Stimulated activated naive CD8-positive, alpha-beta T cell treated with anti-CD3 and anti-CD28 coated beads, Interleukin-15, Interleukin-2, amounts not matched to agents 100 ng/mL and 50 ng/mL, for 24 hours (primary cell): ENCODE measurements around the gene HIVEP1.

Source experiments
- H3K27ac Mint-ChIP-seq: one replicate; pipeline ENCODE4 v1.8.0; 2021; ENCODE audit warnings: mild to moderate bottlenecking, mixed read lengths
- H3K27me3 Mint-ChIP-seq: one replicate; pipeline ENCODE4 v1.8.0; 2021; ENCODE audit warnings: mixed read lengths
- H3K36me3 Mint-ChIP-seq: one replicate; pipeline ENCODE4 v1.8.0; 2021; ENCODE audit warnings: low read depth, mixed read lengths
- H3K4me1 Mint-ChIP-seq: one replicate; pipeline ENCODE4 v1.8.0; 2021; ENCODE audit warnings: low read depth, mixed read lengths
- H3K4me3 Mint-ChIP-seq: one replicate; pipeline ENCODE4 v1.8.0; 2021; ENCODE audit warnings: mild to moderate bottlenecking, mixed read lengths
- H3K9me3 Mint-ChIP-seq: one replicate; pipeline ENCODE4 v1.8.0; 2021; ENCODE audit warnings: mixed read lengths

Gene HIVEP1

GRCh38 chr6:12022953-12023388, 10.9 kb downstream of the HIVEP1 start:
- H3K9me3 Mint-ChIP-seq: peaks cover 8% of the 10 kb centered on the region
- peaks cover 75% of the 10 kb centered on the region for H3K36me3 Mint-ChIP-seq
- no peak overlapping the region for H3K4me3 Mint-ChIP-seq
- no peaks in the 10 kb centered on the region for H3K27me3 Mint-ChIP-seq
- H3K27ac Mint-ChIP-seq: no peak overlapping the region
- peaks cover 61% of the 10 kb centered on the region for H3K4me1 Mint-ChIP-seq

- Mint-ChIP-seq H3K9me3 (peaks cover 9% of the 10 kb centered on the region), H3K4me1 (peaks cover 55% of the 10 kb centered on the region), H3K27me3 (no peaks in the 10 kb centered on the region), H3K27ac (no peak overlapping the region), H3K36me3 (peaks cover 78% of the 10 kb centered on the region), H3K4me3 (no peak overlapping the region)
Observed at GRCh38 chr6:12024216-12024615, 12.1 kb downstream of the HIVEP1 start.

- peaks cover 80% of the 10 kb centered on the region for H3K36me3 Mint-ChIP-seq
- H3K27ac Mint-ChIP-seq: no peak overlapping the region
- H3K4me1 Mint-ChIP-seq: peaks cover 49% of the 10 kb centered on the region
- H3K4me3 Mint-ChIP-seq: no peak overlapping the region
- peaks cover 12% of the 10 kb centered on the region for H3K9me3 Mint-ChIP-seq
- no peaks in the 10 kb centered on the region for H3K27me3 Mint-ChIP-seq
Observed at GRCh38 chr6:12024699-12025434, 12.8 kb downstream of the HIVEP1 start.

- H3K27ac Mint-ChIP-seq: peak overlapping the region; percentile 64
- peaks cover 81% of the 10 kb centered on the region for H3K36me3 Mint-ChIP-seq
Observed at GRCh38 chr6:12026120-12026519, 14.0 kb downstream of the HIVEP1 start.

GRCh38 chr6:12026833-12027232, 14.7 kb downstream of the HIVEP1 start:
- H3K9me3 Mint-ChIP-seq: peaks cover 22% of the 10 kb centered on the region
- H3K4me1 Mint-ChIP-seq: peaks cover 56% of the 10 kb centered on the region
- H3K4me3 Mint-ChIP-seq: no peak overlapping the region
- H3K27me3 Mint-ChIP-seq: no peaks in the 10 kb centered on the region
- H3K27ac Mint-ChIP-seq: no peak overlapping the region
- peaks cover 84% of the 10 kb centered on the region for H3K36me3 Mint-ChIP-seq

More at GRCh38 chr6:12026120-12026519, 14.0 kb downstream of the HIVEP1 start:
- H3K27me3 Mint-ChIP-seq: no peaks in the 10 kb centered on the region
- peak overlapping the region; percentile 18 for H3K4me3 Mint-ChIP-seq
- peaks cover 53% of the 10 kb centered on the region for H3K4me1 Mint-ChIP-seq
- H3K9me3 Mint-ChIP-seq: peaks cover 22% of the 10 kb centered on the region

- peaks cover 58% of the 10 kb centered on the region for H3K4me1 Mint-ChIP-seq
- peaks cover 82% of the 10 kb centered on the region for H3K36me3 Mint-ChIP-seq
- no peak overlapping the region for H3K27ac Mint-ChIP-seq
- peaks cover 22% of the 10 kb centered on the region for H3K9me3 Mint-ChIP-seq
- H3K4me3 Mint-ChIP-seq: no peak overlapping the region
- no peaks in the 10 kb centered on the region for H3K27me3 Mint-ChIP-seq
Observed at GRCh38 chr6:12028213-12028612, 16.1 kb downstream of the HIVEP1 start.

- Mint-ChIP-seq H3K36me3 (peaks cover 73% of the 10 kb centered on the region), H3K4me1 (peaks cover 49% of the 10 kb centered on the region), H3K27me3 (no peaks in the 10 kb centered on the region), H3K27ac (no peak overlapping the region), H3K9me3 (peaks cover 22% of the 10 kb centered on the region), H3K4me3 (no peak overlapping the region)
Observed at GRCh38 chr6:12029979-12030737, 18.0 kb downstream of the HIVEP1 start.

- H3K27me3 Mint-ChIP-seq: no peaks in the 10 kb centered on the region
- H3K4me1 Mint-ChIP-seq: peaks cover 50% of the 10 kb centered on the region
- peak overlapping the region; percentile 73 for H3K27ac Mint-ChIP-seq
- peaks cover 67% of the 10 kb centered on the region for H3K36me3 Mint-ChIP-seq
- H3K9me3 Mint-ChIP-seq: peaks cover 22% of the 10 kb centered on the region
- H3K4me3 Mint-ChIP-seq: no peak overlapping the region
Observed at GRCh38 chr6:12030993-12031550, 19.0 kb downstream of the HIVEP1 start.

GRCh38 chr6:12032783-12033573, 20.9 kb downstream of the HIVEP1 start:
- Mint-ChIP-seq H3K9me3 (peaks cover 14% of the 10 kb centered on the region), H3K4me1 (peaks cover 56% of the 10 kb centered on the region), H3K27ac (no peak overlapping the region), H3K36me3 (peaks cover 58% of the 10 kb centered on the region), H3K4me3 (no peak overlapping the region), H3K27me3 (no peaks in the 10 kb centered on the region)

- no peaks in the 10 kb centered on the region for H3K27me3 Mint-ChIP-seq
- H3K4me1 Mint-ChIP-seq: peaks cover 64% of the 10 kb centered on the region
- no peak overlapping the region for H3K4me3 Mint-ChIP-seq
- H3K27ac Mint-ChIP-seq: no peak overlapping the region
- peaks cover 58% of the 10 kb centered on the region for H3K36me3 Mint-ChIP-seq
- peaks cover 14% of the 10 kb centered on the region for H3K9me3 Mint-ChIP-seq
Observed at GRCh38 chr6:12033770-12034169, 21.7 kb downstream of the HIVEP1 start.

GRCh38 chr6:12034349-12034748, 22.2 kb downstream of the HIVEP1 start:
- Mint-ChIP-seq H3K27ac (no peak overlapping the region), H3K36me3 (peaks cover 57% of the 10 kb centered on the region), H3K9me3 (peaks cover 12% of the 10 kb centered on the region), H3K4me1 (peaks cover 69% of the 10 kb centered on the region), H3K4me3 (no peak overlapping the region), H3K27me3 (no peaks in the 10 kb centered on the region)

GRCh38 chr6:12034837-12035236, 22.7 kb downstream of the HIVEP1 start:
- no peaks in the 10 kb centered on the region for H3K27me3 Mint-ChIP-seq
- H3K36me3 Mint-ChIP-seq: peaks cover 56% of the 10 kb centered on the region
- no peak overlapping the region for H3K4me3 Mint-ChIP-seq
- peaks cover 74% of the 10 kb centered on the region for H3K4me1 Mint-ChIP-seq
- H3K9me3 Mint-ChIP-seq: peaks cover 11% of the 10 kb centered on the region
- no peak overlapping the region for H3K27ac Mint-ChIP-seq

- H3K4me1 Mint-ChIP-seq: peaks cover 62% of the 10 kb centered on the region
- no peaks in the 10 kb centered on the region for H3K9me3 Mint-ChIP-seq
- H3K27ac Mint-ChIP-seq: no peak overlapping the region
- no peak overlapping the region for H3K4me3 Mint-ChIP-seq
- peaks cover 53% of the 10 kb centered on the region for H3K36me3 Mint-ChIP-seq
- H3K27me3 Mint-ChIP-seq: no peaks in the 10 kb centered on the region
Observed at GRCh38 chr6:12036766-12037165, 24.7 kb downstream of the HIVEP1 start.

- Mint-ChIP-seq H3K36me3 (peaks cover 48% of the 10 kb centered on the region), H3K27me3 (no peaks in the 10 kb centered on the region), H3K9me3 (no peaks in the 10 kb centered on the region), H3K27ac (no peak overlapping the region), H3K4me1 (peaks cover 60% of the 10 kb centered on the region), H3K4me3 (no peak overlapping the region)
Observed at GRCh38 chr6:12037798-12038197, 25.7 kb downstream of the HIVEP1 start.
